Osteocyte (in vitro differentiated cells): ENCODE measurements around the gene MEGF6. TPM values are rescaled to one million over a fixed set of nuclear protein-coding genes. Genes with fewer than 3 reads are reported as not detected.
"Not testable (repeated sequence)": the region's sequence is repeated elsewhere in the genome, so short reads cannot be mapped to it uniquely, and the experiment has no call there.

Source experiments
- DNase-seq: peaks from one replicate; pipeline ENCODE4 v3.0.0; 2021; ENCODE audit warnings: mixed read lengths; ENCODE audit not compliant: unreplicated experiment; ENCODE audit errors: extremely low spot score
- H3K27ac Mint-ChIP-seq: one replicate; pipeline ENCODE4 v1.8.0; 2021; ENCODE audit warnings: mild to moderate bottlenecking, mixed read lengths; ENCODE audit not compliant: unreplicated experiment
- H3K27me3 Mint-ChIP-seq: one replicate; pipeline ENCODE4 v1.8.0; 2021; ENCODE audit warnings: mixed read lengths; ENCODE audit not compliant: unreplicated experiment
- H3K36me3 Mint-ChIP-seq: one replicate; pipeline ENCODE4 v1.8.0; 2021; ENCODE audit warnings: mixed read lengths; ENCODE audit not compliant: unreplicated experiment
- H3K4me1 Mint-ChIP-seq: one replicate; pipeline ENCODE4 v1.8.0; 2021; ENCODE audit warnings: mixed read lengths; ENCODE audit not compliant: unreplicated experiment
- H3K4me3 Mint-ChIP-seq: one replicate; pipeline ENCODE4 v1.8.0; 2021; ENCODE audit warnings: mild to moderate bottlenecking, moderate library complexity, mixed read lengths; ENCODE audit not compliant: unreplicated experiment
- H3K9me3 Mint-ChIP-seq: one replicate; pipeline ENCODE4 v1.8.0; 2021; ENCODE audit warnings: mixed read lengths; ENCODE audit not compliant: unreplicated experiment
- total RNA-seq: library from RNA; stranded (reverse); gene quantifications from 2 replicates; pipeline ENCODE4 v1.2.1, GENCODE V29; 2021
- TF ChIP-seq, protein P1 (sequence below): fragments of 200-600 bp; sonication (generic); IDR thresholded peaks from 2 replicates; pipeline ENCODE4 v1.5.0; 2021; ENCODE audit warnings: antibody characterized with exemption, mild to moderate bottlenecking, moderate library complexity

Gene MEGF6
- total RNA-seq, 1 donor from 2014 or later: 255 TPM

DNA sequence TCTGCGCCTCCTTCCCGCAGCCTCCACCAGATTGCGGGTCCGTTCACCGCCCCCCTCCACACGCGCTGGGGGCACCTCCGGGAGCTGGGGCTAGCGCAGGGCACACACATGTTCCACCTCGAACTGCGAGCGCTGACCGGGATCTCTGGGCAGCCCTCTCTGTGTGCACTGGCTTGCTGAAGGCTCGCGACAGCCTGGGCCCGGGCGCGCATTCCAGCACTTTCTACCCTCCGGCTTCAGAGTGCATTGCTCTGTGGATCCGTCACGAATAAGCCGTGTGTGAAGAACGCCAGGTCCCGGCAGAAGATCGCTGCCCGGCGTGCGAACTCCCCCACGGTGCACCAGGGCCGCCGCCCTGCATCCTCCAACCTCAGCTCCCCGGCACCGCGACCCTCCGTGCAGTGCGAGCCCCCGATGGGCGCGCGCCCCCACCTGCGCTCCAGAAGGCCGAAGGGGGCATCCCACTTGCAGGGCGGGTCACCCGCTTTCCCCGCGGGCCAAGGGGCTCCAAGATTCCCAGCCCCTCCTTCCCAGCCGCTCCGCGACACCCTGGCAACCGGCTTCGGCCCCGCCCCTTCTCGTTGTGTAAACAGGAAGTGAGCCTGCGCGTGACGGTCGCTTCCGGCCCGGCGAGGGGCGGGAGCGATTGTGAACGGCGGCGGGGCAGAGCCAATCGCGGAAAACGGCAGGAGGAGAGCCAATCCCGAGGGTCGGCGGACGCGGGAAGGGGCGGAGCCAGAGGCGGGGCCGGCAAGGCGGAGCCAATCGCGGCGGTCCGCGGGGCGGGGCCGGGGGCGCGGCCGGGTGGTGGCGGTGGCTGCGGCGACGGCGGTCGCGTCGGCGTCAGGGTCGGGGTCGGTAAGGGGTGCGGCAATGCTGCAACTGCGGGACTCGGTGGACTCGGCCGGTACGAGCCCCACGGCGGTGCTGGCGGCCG lies 13.2 kb upstream of the MEGF6 start, which contains the start of gene TPRG1L:
TSS of gene TPRG1L (plus strand) at position 816 of the 937 bp plus-strand sequence. CDS start at position 874, 58 bp downstream.
- DNase-seq: peak; percentile 99
- peak within 1 kb of the TSS; percentile 75 for H3K27ac Mint-ChIP-seq
- H3K9me3 Mint-ChIP-seq: no peaks in the 10 kb centered on the region
- H3K27me3 Mint-ChIP-seq: no peaks in the 10 kb centered on the region
- peaks cover 30% of the 10 kb centered on the region for H3K4me1 Mint-ChIP-seq
- peak within 1 kb of the TSS; percentile 93 for H3K4me3 Mint-ChIP-seq
- H3K36me3 Mint-ChIP-seq: peaks cover 11% of the 10 kb centered on the region
- TF ChIP-seq, protein P1, sequence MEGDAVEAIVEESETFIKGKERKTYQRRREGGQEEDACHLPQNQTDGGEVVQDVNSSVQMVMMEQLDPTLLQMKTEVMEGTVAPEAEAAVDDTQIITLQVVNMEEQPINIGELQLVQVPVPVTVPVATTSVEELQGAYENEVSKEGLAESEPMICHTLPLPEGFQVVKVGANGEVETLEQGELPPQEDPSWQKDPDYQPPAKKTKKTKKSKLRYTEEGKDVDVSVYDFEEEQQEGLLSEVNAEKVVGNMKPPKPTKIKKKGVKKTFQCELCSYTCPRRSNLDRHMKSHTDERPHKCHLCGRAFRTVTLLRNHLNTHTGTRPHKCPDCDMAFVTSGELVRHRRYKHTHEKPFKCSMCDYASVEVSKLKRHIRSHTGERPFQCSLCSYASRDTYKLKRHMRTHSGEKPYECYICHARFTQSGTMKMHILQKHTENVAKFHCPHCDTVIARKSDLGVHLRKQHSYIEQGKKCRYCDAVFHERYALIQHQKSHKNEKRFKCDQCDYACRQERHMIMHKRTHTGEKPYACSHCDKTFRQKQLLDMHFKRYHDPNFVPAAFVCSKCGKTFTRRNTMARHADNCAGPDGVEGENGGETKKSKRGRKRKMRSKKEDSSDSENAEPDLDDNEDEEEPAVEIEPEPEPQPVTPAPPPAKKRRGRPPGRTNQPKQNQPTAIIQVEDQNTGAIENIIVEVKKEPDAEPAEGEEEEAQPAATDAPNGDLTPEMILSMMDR: no peak

DNA sequence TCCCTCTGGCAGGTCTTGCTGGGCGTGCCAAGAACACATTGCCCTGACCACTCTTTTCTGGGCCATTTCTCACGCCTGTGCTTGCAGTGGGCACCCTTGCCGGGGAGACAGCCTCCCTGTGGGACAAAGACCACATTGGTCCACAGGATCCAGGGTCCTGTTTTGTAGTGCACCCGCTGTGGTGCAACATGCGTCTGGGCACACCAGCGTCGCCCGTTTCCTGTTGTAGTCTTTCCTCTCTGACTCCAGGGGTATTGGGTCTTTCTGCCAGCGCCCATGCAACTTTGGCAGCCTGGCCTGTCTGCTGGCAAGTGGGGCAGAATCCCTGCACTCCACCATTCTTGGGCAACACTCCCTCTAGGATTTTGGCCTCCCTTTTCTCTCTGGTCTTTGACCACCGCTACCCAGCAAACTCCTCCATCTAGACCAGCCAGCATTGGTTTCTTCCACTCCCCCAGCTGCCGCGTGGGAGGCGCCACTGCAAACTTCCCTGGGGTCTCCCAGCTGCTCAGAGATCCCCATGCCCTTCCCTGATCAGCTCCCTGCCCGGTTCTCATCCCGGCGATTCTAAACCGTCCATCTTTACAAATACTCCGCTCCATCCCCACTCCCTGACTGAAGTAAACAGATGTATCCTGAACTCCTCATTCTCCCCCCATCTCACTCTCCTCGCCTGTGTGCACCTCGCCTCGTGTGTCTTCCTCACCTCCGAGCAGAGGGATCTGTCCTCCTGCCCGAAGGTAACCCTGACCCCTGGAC lies 12.3 kb upstream of the MEGF6 start:
- H3K27me3 Mint-ChIP-seq: no peaks in the 10 kb centered on the region
- H3K36me3 Mint-ChIP-seq: peaks cover 4% of the 10 kb centered on the region
- peak overlapping the region; percentile 93 for H3K4me3 Mint-ChIP-seq
- H3K9me3 Mint-ChIP-seq: no peaks in the 10 kb centered on the region
- TF ChIP-seq, protein P1: no peak
- H3K27ac Mint-ChIP-seq: no peak overlapping the region
- no peak for DNase-seq
- peaks cover 36% of the 10 kb centered on the region for H3K4me1 Mint-ChIP-seq

GRCh38 chr1:3622102-3622501 lies 10.8 kb upstream of the MEGF6 start:
- DNase-seq, H3K9me3 Mint-ChIP-seq, H3K27me3 Mint-ChIP-seq, H3K27ac Mint-ChIP-seq, H3K36me3 Mint-ChIP-seq, H3K4me3 Mint-ChIP-seq: not testable (repeated sequence)
- H3K4me1 Mint-ChIP-seq: peaks cover 38% of the 10 kb centered on the region

DNA sequence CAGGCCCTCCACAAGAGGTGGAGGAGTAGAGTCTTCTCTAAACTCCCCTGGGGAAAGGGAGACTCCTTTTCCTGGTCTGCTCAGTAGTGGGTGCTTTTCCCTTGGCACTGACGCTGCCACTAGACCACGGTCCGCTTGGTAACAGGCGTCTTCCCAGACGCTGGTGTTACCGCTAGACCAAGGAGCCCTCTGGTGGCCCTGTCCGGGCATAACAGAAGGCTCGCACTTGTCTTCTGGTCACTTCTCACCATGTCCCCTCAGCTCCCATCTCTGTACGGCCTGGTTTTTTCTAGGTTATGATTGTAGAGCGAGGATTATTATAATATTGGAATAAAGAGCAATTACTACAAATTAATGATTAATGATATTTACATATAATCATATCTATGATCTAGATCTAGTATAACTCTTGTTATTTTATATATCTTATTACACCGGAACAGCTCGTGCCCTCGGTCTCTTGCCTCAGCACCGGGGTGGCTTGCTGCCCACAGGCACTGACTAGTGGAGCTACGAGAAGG lies 9.9 kb upstream of the MEGF6 start:
- DNase-seq, H3K36me3 Mint-ChIP-seq, H3K4me3 Mint-ChIP-seq, H3K9me3 Mint-ChIP-seq, H3K27me3 Mint-ChIP-seq, H3K27ac Mint-ChIP-seq: not testable (repeated sequence)
- H3K4me1 Mint-ChIP-seq: peaks cover 37% of the 10 kb centered on the region
- TF ChIP-seq, protein P1: peak; percentile 65

DNA sequence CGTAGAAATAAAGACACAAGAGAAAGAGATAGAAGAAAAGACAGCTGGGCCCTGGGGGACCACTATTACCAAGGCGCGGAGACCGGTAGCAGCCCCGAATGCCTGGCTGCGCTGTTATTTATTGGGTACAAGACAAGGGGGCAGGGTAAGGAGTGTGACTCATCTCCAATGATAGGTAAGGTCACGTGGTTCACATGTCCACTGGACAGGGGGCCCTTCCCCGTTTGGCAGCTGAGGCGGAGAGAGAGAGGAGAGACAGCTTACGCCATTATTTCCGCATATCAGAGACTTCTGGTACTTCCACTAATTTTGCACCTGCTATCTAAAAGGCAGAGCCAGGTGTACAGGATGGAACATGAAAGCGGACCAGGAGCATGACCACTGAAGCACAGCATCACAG lies 9.4 kb upstream of the MEGF6 start:
- no peak overlapping the region for H3K4me3 Mint-ChIP-seq
- no peaks in the 10 kb centered on the region for H3K9me3 Mint-ChIP-seq
- TF ChIP-seq, protein P1: no peak

More for the DNA sequence above, 9.4 kb upstream of the MEGF6 start:
- DNase-seq: no peak
- Mint-ChIP-seq H3K4me1 (peaks cover 32% of the 10 kb centered on the region), H3K27me3 (no peaks in the 10 kb centered on the region), H3K36me3 (no peaks in the 10 kb centered on the region), H3K27ac (no peak overlapping the region)
